Measurements from ENCODE around the gene ZNF724. TPM values are rescaled to one million over a fixed set of nuclear protein-coding genes. Genes with fewer than 3 reads are reported as not detected.

Gene ZNF724
- total RNA-seq, 2 donors from 2014 or later: 0.73 to 6.2 TPM

- Histone ChIP-seq H3K27me3 (replicated peaks; ENCODE audit: insufficient read depth) (no peaks in the 10 kb centered on the region), H3K4me1 (replicated peaks) (no peaks in the 10 kb centered on the region), H3K36me3 (no peaks in the 10 kb centered on the region), H3K4me3 (peak overlapping the region; percentile 82 to 91), H3K27ac (peak overlapping the region; percentile 78 to 88), H3K9me3 (no peaks in the 10 kb centered on the region)
- intact Hi-C loops (cut with DNase I): loop anchor here (5.0 kb wide), 1 partner anchor 124 kb away; the partner anchor contains the start of gene ZNF91
- TF ChIP-seq POLR2A (IDR thresholded peaks at IDR 0.05) (peak; percentile 91), POLR2AphosphoS5 (IDR thresholded peaks at IDR 0.05) (peak; percentile 93)
- TF ChIP-seq, protein P1, sequence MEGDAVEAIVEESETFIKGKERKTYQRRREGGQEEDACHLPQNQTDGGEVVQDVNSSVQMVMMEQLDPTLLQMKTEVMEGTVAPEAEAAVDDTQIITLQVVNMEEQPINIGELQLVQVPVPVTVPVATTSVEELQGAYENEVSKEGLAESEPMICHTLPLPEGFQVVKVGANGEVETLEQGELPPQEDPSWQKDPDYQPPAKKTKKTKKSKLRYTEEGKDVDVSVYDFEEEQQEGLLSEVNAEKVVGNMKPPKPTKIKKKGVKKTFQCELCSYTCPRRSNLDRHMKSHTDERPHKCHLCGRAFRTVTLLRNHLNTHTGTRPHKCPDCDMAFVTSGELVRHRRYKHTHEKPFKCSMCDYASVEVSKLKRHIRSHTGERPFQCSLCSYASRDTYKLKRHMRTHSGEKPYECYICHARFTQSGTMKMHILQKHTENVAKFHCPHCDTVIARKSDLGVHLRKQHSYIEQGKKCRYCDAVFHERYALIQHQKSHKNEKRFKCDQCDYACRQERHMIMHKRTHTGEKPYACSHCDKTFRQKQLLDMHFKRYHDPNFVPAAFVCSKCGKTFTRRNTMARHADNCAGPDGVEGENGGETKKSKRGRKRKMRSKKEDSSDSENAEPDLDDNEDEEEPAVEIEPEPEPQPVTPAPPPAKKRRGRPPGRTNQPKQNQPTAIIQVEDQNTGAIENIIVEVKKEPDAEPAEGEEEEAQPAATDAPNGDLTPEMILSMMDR (IDR thresholded peaks at IDR 0.05): no peak
- 1% methylated on average over 50 of the region's 50 CpGs for WGBS
- DNase-seq (ENCODE audit: low spot score): peak; percentile 95
These were observed 23.6 kb upstream of the ZNF724 start for GRCh38 chr19:23273590-23274412.

- H3K4me3 ChIP-seq: peak overlapping the region; percentile 82 to 91
- no peaks in the 10 kb centered on the region for H3K9me3 ChIP-seq
- no peaks in the 10 kb centered on the region for H3K4me1 ChIP-seq (replicated peaks)
- WGBS: under 1% methylated on average over 10 of the region's 10 CpGs
- TF ChIP-seq POLR2AphosphoS5 (IDR thresholded peaks at IDR 0.05) (no peak), POLR2A (IDR thresholded peaks at IDR 0.05) (no peak)
- TF ChIP-seq, protein P1 (IDR thresholded peaks at IDR 0.05): no peak
- DNase-seq (ENCODE audit: low spot score): peak; percentile 25
- H3K27me3 ChIP-seq (replicated peaks; ENCODE audit: insufficient read depth): no peaks in the 10 kb centered on the region
- H3K36me3 ChIP-seq: no peaks in the 10 kb centered on the region
- intact Hi-C loops (cut with DNase I): loop anchor here (5.0 kb wide), 1 partner anchor 124 kb away; the partner anchor contains the start of gene ZNF91
- H3K27ac ChIP-seq: peak overlapping the region; percentile 78 to 88
These were observed 22.9 kb upstream of the ZNF724 start for GRCh38 chr19:23273022-23273589.

DNA sequence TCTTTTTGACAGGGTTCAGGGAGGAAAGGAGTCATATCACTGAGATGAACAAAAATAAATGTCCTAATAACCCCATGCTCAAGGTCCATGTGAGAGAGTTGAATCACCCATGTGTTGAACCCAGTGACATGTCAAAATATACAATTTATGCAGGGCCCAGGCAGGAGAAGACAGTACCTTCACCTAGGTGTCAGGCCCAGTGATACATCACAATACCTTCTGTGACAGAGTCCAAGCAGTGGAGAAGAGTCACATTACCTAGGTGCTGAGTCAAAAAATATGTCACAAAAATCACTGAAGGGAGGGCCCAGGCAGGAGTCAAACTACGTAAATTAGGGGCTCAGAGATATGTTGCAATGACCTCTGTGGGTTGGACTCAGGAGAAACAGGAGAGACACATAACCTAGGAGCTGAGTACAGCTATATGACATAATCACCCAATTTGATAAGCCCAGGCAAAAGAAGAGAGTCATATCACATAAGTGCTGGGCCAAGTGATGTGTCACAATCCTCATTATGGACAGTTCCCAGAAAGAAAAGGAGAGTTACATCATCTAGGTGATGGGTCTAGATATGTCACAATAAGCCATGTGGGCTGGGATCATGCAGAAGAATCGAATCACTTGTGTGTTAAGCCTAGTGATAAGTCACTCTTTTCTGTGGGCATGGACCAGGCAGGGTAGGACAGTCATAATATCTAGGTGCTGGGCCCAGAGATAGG, 13.8 kb upstream of the ZNF724 start:
- no peak for DNase-seq (ENCODE audit: low spot score)

GRCh38 chr19:23263396-23263795, 13.2 kb upstream of the ZNF724 start:
- H3K9me3 ChIP-seq: no peaks in the 10 kb centered on the region
- H3K36me3 ChIP-seq: no peaks in the 10 kb centered on the region
- H3K27me3 ChIP-seq (replicated peaks; ENCODE audit: insufficient read depth): no peaks in the 10 kb centered on the region
- no peaks in the 10 kb centered on the region for H3K4me1 ChIP-seq (replicated peaks)
- no peak overlapping the region for H3K27ac ChIP-seq
- no peak overlapping the region for H3K4me3 ChIP-seq
- no peak for DNase-seq (ENCODE audit: low spot score)
- 46% methylated on average over 2 of the region's 2 CpGs for WGBS
- intact Hi-C loops (cut with DNase I): no loop called here
- TF ChIP-seq POLR2A (IDR thresholded peaks at IDR 0.05) (no peak), POLR2AphosphoS5 (IDR thresholded peaks at IDR 0.05) (no peak)
- TF ChIP-seq, protein P1 (IDR thresholded peaks at IDR 0.05): no peak

More for the DNA sequence above, 13.8 kb upstream of the ZNF724 start:
- TF ChIP-seq, protein P1 (IDR thresholded peaks at IDR 0.05): no peak
- TF ChIP-seq POLR2A (IDR thresholded peaks at IDR 0.05) (no peak), POLR2AphosphoS5 (IDR thresholded peaks at IDR 0.05) (no peak)
- 95% methylated on average over 2 of the region's 2 CpGs for WGBS
- Histone ChIP-seq H3K27me3 (replicated peaks; ENCODE audit: insufficient read depth) (no peaks in the 10 kb centered on the region), H3K36me3 (no peaks in the 10 kb centered on the region), H3K9me3 (no peaks in the 10 kb centered on the region), H3K27ac (no peak overlapping the region), H3K4me1 (replicated peaks) (no peaks in the 10 kb centered on the region), H3K4me3 (no peak overlapping the region)
- intact Hi-C loops (cut with DNase I): no loop called here

Data from prostate gland (tissue), 2 donors.